Mesenteric fat pad (tissue), 1 donor: ENCODE results near the gene LRRC3B. TPM values are rescaled to one million over a fixed set of nuclear protein-coding genes. Genes with fewer than 3 reads are reported as not detected.
"Not testable (repeated sequence)": the region's sequence is repeated elsewhere in the genome, so short reads cannot be mapped to it uniquely, and the experiment has no call there.

ENCODE experiments used
- DNase-seq: peaks from one replicate; pipeline ENCODE4 v3.0.0-alpha.2; 2020; ENCODE audit warnings: low spot score
- long read RNA-seq: library from polyadenylated mRNA; unstranded; transcript quantifications from one replicate; pipeline ENCODE4 v2.0.0, GENCODE V29; 2020
- total RNA-seq: library from RNA; stranded (reverse); fragmentation: NEBNext Ultra II Directional; extraction: Animal tissue kit (Norgen Biotek cat#: 25700); gene quantifications from one replicate; pipeline ENCODE4 v1.2.1, GENCODE V29; 2021
- donor health status: DM: yes; HTN: yes; CAD: no.

The LRRC3B gene, protein sequence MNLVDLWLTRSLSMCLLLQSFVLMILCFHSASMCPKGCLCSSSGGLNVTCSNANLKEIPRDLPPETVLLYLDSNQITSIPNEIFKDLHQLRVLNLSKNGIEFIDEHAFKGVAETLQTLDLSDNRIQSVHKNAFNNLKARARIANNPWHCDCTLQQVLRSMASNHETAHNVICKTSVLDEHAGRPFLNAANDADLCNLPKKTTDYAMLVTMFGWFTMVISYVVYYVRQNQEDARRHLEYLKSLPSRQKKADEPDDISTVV
- total RNA-seq = not detected
- long read RNA-seq = 0 reads

DNA sequence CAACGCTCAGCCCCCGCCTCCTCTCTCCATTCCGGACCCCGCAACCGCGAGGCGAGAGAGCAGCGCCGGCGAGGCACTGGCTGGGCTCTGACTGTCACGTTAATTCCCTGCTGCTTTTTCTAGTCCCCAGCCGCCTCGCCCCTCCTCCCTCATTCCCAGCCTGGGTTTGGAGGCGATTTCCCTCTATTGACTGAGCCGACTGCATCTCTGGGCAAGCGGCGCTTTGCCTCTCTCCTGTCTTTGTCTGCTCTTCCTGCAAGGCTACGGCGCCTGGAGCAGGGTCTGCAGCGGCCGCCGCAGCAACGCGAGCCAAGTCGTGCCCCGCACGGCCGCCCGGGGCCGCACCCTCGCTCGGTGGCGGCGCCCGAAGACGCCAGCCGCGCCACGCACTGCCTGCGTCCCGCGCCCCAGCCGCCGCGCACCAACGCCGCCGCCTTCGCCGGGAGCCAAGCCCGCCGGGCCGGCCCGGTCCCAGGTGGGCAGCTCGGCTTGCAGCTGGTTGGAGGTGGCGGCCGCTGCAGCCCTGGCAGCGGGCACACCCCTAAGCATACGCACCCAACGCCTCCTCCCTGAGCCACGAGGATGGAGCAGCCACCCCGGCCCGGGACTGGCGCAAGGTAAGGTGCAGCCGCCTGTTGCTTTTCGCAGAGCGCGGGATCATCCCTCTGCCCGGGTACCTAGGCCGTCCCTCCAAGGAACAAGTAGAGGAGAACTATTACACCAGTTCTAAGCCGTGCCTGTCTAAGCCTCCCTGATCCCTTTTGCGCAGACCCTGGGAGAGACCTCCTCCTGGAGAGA, at the start of gene LRRC3B:
TSS of gene LRRC3B (plus strand) at position 152 of the 798 bp plus-strand sequence. CDS start 86,901 bp downstream, outside the sequence.
- DNase-seq = no peak

DNA sequence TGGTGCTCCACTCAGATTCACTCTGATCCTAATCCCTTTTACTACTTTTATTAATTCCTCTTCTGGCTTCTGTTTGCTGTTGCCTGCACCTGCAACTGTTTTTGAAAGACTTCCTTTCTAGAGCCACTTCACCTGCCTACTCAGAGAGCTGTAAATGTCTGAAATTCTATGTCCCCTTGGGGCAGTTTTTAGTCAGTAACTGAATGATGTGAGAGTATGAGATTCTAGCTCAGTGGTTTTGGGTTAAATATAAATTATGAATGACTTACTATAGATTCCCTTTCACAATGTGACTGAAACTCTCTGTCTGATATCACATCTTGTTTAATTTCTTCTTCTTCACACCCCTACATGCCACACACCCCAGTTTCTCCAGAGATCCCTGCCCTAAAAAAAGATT, 47.8 kb upstream of the LRRC3B start:
- DNase-seq = no peak

DNA sequence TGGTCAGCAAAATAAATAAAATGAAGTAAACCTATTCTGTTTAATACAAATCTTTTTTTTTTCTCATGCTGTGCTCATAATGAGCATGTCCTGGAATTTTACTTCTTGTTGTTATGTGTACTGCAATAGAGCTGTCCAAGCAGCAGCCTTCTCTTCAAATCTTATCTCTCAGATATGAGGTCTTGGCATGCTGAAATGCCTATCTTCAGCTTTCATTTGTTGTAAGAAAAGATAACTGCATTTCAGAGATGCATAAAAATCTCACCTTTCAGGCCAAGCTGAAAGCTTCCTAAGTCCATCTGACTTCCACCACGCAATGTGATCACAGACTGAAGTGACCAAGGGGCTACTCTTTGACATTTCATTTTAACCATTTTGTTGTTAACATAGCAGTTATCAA, 43.5 kb upstream of the LRRC3B start:
- DNase-seq = no peak

DNA sequence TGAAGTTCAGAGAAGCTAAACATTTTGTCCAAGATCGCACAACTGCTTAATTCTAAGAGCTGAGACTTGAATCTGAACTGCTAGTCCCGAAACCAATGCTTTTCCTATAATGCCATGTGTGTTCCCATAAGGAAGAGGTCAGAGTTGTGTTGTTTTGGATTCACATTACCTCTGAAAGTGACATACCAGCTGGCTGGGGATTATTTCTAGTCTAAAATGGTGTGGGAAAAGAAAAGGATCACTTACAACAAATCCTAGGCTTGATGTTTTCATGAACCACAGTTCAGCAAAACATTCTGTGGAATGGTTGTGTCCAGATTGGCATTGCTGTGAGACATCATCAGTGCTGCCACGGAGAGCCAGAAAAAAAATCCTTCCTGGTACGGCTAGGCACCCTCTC, 35.0 kb upstream of the LRRC3B start:
- no peak for DNase-seq

DNA sequence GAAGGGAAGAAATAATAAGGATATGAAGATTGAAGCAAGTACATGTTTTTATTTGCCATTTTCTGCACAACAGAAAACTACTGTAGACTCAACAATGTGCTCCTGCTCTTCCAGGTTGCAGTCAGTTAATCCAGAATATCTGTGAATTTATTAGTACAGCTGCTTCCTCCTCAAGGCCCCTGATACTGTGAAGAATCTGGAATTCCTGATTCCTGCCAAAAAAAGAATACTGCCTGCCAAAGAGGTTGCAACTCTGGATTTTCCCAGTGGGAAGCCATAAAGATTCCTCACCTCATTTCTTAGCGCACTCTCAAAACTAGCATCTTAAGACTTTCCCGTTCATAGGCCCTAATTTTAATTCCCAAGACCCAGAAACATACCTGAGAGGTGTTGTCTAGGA, 33.6 kb upstream of the LRRC3B start:
- no peak for DNase-seq

DNA sequence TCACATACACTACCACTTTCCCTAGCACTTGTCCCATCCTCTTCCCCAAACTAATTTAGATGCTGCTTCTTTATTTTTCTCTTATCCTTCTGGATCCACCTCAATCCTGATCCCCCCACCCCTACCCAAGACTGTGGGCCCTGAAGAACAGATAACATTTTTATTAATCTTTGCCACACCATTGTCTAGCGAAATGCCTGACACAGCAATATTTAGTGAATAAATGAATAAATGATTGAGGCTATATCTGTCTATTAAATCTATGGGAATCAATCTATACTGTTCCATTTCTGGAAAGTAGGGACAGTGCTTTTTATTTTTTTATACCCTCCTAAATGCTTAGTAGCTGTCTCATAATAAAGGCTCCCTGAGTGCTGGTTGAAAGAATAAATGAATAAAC, 32.9 kb upstream of the LRRC3B start:
- no peak for DNase-seq

DNA sequence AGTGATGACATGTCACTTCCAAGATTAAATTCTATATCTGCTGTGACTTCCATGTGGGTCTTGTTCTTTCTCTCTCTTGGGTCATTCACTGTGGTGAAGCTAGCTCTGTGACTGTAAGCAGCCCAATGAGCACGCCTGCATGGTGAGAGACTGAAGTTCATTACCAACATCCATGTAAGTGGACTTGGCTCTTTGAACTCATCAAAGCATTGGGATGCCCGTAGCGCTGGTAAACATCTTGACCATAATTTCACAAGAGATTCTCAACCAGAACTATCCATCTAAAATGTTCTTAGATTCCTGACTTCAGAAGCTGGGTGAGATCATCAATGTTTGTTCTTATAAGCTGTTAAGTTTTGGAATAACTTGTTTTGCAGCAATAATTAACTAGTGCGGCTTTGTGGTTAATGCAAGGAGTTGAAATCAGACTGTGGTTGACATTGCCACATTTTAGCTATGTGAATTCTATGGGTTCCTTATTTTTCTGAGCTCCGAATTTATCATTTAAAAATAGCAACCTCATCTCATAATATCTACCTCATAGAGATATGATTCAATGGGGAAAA, 31.6 kb upstream of the LRRC3B start:
- no peak for DNase-seq

DNA sequence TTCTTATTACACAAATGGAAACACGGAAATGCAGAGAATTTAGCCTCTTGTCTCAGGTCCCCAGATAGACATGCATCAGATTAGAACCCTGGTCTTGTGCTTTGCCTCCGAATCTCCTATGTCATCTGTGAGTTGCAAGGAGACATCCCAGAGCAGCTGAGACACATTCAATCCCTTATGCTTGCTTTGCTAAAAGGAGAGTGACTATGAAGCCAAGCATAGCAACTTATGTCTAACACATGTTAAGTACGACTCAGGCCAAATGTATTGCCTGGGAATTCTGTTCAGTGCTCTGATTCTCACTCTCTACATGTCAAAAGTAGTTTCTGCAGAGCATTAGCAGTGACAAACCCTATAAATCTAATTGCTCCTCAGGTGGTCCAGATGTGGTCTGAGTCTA, 30.6 kb upstream of the LRRC3B start:
- DNase-seq = no peak

DNA sequence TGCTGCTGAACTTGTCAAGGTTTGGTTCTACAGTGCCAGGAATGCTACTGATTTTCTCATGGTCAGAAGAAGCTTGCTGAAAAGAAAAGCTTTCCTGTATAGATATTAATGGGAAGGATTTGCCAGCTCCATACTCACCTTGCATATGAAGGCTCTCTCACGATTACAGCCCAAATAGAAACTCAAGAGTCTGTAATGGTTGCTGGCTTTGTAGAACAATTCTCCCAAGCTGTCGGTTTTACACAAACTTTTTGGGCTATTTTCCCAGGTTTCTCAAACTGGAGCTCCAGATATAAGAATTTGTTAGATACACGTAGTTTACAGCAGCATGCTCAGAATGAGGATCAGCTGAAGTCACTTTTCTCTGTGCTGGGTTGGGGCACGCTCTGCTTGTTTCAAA, 30.1 kb upstream of the LRRC3B start:
- DNase-seq = no peak

DNA sequence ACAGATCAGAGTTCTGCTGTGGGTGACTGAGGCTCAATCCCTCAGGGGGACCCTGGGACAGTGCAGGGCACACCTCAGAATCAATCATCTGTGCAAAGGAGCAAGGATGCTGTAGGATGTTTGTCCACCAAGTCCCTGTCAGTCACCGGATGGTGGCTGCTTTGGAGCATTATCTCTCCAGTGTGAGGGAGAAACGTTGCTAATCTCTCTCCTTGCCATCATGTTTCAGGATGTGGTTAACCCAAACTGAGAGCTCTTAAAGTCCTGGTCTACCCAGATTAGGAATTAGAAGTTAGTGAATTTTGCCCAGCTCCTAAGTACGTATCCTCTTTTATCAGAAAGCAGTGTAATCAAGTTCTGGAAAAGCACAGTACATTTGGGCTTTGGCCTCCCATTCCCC, 26.2 kb upstream of the LRRC3B start:
- no peak for DNase-seq

DNA sequence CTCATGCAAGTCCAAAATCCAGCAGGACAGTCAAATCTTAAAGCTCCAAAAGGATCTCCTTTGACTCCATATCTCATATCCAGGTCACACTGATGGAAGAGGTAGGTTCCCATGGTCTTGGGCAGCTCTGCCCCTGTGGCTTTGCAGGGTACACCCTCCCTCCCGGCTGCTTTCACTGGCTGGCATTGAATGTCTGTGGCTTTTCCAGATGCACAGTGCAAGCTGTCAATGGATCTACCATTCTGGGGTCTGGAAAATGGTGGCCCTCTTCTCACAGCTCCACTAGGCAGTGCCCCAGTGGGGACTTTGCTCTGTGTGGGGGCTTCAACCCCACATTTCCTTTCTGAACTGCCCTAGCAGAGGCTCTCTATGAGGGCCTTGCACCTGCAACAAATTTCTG, 19.3 kb upstream of the LRRC3B start:
- DNase-seq = not testable (repeated sequence)

DNA sequence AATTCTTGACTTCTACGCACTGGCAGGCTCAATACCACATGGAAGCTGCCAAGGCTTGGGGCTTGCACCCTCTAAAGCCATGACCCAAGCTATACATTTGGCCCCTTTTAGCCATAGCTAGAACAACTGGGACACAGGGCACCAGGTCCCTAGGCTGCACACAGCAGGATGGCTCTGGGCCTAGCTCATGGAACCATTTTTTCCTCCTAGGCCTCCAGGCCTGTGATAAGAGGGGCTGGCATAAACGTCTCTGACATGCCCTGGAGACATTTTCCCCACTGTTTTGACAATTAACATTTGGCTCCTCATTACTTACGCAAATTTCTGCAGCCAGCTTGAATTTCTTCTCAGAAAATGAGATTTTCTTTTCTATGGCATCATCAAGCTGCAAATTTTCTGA, 18.8 kb upstream of the LRRC3B start:
- not testable (repeated sequence) for DNase-seq

DNA sequence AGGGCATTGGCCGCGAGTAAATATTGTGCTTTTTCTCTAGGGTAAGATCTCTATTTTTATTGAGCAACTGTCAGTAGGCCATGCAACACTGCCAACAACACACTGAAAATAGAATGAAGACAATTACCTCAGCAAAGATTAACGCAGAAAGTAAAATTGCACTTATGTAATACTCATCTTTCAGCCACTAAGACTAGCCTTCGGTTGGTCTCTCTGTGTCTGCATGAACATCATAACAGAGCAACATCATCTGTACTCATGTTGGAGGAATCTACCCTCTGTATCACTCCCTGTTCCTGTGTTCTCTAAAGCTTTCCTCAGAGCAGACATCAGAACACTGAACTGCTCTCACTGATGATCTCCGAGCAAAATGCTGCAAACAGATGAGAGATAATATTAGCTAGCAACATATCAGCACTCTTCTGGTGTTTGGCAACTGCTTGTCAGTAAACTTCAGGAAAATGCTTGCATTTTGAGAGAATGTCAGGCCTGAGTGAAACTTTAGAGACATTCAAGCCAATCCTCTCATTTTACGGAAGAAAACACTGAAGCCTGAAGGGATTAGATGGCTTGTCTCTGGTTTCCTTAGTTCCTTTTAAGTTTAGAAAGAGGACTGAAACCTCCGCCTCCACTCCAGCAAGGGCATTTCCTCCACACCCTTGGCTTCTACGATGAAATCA, 8.4 kb upstream of the LRRC3B start:
- no peak for DNase-seq

DNA sequence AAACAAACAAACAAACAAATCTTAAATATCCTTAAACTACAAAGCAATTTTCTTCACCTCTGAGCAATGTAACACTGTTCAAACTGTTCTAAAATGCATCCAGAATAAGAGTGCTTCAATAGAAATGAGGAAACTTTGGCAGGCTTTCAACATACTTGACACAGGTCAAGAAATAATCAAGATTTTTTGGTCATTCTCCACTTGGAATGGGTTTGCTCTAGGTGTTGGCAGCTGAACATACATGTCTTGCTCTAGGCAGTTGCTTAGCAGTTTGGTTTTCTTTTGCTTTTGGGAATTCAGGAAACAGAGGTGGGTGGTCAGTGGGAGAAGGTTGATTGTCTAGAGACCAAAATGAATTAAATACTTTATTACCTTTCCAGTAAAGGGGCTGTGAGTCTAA, 1.4 kb upstream of the LRRC3B start:
- no peak for DNase-seq

DNA sequence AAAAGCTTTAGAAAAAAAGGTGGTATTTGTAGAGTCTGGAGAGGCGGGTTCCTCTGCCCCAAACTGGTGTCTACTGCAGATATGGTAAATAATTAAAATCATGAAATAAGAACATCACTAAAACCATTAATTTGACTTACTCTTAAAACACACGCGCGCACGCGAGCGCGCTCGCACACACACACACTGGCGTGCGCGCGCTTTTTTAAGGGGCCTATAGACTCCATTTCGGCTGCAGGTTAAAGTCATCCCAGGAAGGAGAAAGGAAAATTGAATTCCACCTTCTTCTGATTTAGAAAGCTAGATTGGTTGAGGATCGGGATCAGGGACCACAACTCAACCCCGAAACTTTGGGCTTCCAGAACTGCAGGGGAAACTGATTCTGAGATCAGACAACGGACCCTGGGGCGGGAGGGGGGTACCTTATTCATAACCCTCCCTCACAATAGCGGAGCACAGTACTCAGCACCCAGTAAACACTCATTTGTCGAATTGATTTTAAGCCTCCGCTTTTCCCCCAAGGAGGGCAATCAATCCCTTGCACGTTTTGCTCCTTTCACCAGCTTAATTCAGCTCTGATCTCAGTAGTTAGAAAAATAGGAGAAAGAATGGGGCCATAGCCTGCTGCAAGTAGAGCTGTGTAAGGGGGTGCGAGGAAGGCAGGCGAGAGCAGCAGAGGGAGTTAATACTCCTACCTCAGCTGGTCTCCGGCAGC, 509 bp upstream of the LRRC3B start:
- DNase-seq = no peak

DNA sequence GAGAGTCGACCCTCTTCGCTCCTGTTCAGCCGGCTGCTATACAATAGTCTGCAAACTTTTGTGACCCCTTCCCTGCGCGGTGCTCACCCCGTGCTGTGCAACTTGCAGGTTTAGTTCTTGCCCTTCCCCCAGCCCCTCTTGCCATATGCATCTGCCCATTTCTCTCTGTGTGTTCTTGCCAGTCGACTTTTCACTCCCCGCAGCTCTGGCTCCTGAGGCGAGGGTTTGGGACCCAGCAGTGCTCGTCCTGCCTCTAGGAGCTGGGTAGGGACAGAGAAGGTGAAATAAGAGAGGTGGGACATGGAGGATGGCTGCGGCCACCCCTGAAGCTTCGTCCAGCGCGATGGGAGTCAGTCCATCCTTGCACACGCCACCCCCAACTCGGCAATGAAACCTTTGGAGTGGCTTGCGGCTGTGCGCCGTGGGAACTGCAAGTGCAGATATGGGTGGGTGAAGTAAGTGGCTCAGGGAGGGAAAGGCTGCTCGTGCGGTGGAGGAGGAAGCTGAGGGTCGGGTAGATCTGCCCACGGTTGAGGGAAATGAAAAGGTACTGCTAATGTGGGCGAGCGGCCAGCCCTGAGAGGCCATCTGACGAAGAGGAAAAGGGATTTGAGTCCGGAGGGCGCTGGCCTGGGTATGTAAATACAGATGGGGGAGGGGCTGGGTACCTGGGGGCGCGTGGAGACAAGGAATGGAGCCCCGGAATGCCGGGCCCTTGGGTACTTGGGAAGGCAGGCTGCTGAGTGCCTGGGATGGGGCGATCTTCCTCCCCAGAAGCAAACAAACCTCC, 1.0 kb downstream of the LRRC3B start:
- DNase-seq = no peak

DNA sequence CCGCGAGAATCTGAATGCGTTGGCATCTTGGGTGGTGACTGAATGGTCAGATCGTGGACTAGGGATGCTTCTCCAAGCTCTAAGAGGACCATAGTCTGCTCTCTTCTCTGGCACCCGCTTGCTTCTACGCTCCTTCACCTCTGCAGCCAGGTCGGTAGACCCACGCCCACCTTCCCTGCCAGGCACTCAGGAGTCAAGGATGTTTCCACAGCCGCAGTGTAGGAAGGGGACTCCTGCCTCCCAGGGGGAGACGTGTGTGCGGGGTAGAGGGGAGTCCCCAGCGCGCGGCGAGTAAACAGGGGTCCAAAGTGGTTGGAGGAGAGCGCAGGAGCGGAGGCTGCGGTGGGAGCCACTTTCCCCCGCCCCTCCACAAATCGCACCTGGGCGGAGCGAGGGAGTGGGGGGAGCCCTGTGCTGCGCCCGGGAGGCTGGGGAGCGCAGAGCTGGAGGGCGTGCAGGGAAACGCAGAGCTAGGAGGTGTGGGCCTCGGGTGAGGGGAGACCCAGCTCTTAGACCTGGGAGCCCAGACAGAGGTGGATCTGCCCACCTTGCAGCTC, 1.7 kb downstream of the LRRC3B start:
- DNase-seq = no peak

DNA sequence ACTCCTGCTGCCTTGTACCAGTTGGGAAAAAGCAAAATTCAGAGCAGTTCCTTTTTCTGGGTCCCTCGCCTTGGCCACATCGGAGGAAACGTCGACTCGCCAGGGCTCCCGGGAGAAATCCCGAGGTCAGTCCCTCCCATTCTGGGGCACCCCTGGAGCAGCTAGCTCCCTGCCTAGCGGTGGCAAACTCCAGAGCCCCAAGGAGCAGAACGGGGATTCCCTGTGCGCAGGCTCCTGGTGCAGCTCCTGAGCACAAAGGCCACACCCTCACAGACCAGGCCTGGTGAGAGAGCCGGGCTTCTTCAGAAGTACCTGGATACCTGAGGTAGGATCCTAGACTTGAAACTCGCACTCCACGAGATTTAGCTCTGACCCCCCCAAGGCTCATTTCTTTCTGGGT, 2.6 kb downstream of the LRRC3B start:
- no peak for DNase-seq

DNA sequence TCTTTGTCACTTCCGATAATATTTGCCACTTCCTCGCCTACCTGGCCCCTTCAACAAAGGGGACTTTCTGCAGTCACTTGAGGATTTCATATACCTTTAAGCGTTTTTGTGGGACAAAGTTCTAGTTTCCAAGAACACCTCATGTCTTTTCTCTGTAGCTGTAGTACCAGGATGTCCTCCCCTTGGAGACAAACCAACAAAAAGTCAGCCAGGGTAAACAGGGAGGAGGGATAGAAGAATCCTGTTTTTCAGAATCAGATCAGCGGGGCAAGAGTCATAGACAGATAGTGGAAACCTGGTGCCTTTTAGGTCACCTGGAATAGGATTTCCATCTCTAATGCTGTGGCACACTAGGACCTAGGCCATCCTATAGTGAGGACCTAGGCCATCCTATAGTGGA, 4.5 kb downstream of the LRRC3B start:
- DNase-seq = no peak

DNA sequence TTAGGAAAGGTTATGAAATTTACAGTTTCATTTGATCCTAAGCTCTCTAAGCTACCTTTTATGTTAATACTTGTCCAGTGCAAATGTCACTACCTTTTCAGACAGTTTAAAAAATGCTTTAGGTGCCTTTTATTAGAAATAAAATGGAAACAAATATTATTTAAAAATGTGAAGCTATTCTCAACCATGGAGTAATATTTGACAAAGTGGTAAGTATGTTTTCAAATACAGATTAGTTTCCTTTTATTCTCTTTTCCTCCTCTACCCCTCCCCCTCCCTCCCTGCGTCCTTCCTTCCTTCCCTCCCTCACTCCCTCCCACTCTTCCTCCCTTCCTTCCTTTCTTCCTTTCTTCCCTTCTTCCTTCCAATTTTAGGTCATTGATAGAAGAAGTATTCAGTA, 6.3 kb downstream of the LRRC3B start:
- no peak for DNase-seq
